Astrocyte (in vitro differentiated cells and primary cell): ENCODE measurements around the gene CLN3.

ENCODE experiments used
- CTCF ChIP-seq: IDR thresholded peaks from 2 replicates; pipeline ENCODE4 v1.5.1; 2011; ENCODE audit warnings: low read depth, mild to moderate bottlenecking, inconsistent platforms, low read length, moderate library complexity; ENCODE audit not compliant: insufficient read depth
- EZH2 ChIP-seq: IDR thresholded peaks from 2 replicates; pipeline ENCODE4 v1.6.1; 2012; ENCODE audit warnings: mild to moderate bottlenecking, low read length, inconsistent platforms; ENCODE audit not compliant: insufficient read depth

DNA sequence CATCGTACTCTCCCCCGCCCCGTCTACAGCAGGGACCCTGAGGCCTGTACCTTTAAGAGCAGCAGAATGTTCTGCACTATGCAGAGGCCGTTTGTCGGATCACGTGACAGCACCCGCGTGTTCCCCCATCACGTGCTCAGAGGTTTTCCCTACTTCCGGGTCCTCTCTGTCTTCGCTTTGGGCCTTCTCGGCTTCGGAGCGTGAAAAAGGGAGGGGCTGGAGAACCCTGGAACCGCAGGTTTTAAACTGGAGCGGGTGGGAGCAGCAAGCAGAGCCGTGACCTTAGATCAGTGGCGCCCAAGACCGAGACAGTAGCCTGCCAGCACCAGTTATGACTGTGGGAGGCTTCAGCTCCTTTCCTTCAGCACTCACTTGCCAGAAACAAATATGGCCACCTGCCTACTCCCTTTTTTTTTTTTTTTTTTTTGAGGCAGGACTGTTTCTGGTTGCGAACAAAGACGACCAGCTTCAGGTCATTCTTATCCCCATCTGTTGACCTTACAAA lies at the start of gene CLN3:
- no peak for TF ChIP-seq CTCF
- no peak for TF ChIP-seq EZH2
